Measurements from ENCODE around the gene MSRB3.

MSRB3 gene

GRCh38 chr12:65364046-65364445 is 85.6 kb downstream of the MSRB3 start:
- H3K4me3 ChIP-seq (ENCODE audit: low read depth, low read length) = no peak overlapping the region
- no peak for TF ChIP-seq CTCF (IDR thresholded peaks at IDR 0.05; ENCODE audit: low read depth, low read length)

- no peak for TF ChIP-seq CTCF (IDR thresholded peaks at IDR 0.05; ENCODE audit: low read depth, low read length)
- no peak overlapping the region for H3K4me3 ChIP-seq (ENCODE audit: low read depth, low read length)
These were observed 88.9 kb downstream of the MSRB3 start for GRCh38 chr12:65367396-65367795.

GRCh38 chr12:65368055-65368454 is 89.6 kb downstream of the MSRB3 start:
- no peak for TF ChIP-seq CTCF (IDR thresholded peaks at IDR 0.05; ENCODE audit: low read depth, low read length)
- no peak overlapping the region for H3K4me3 ChIP-seq (ENCODE audit: low read depth, low read length)

GRCh38 chr12:65372574-65372973 is 94.1 kb downstream of the MSRB3 start:
- H3K4me3 ChIP-seq (ENCODE audit: low read depth, low read length) = no peak overlapping the region
- no peak for TF ChIP-seq CTCF (IDR thresholded peaks at IDR 0.05; ENCODE audit: low read depth, low read length)

- H3K4me3 ChIP-seq (ENCODE audit: low read depth, low read length) = no peak overlapping the region
- TF ChIP-seq CTCF (IDR thresholded peaks at IDR 0.05; ENCODE audit: low read depth, low read length) = no peak
These were observed 105.8 kb downstream of the MSRB3 start for GRCh38 chr12:65384240-65384639.

- H3K4me3 ChIP-seq (ENCODE audit: low read depth, low read length) = no peak overlapping the region
- no peak for TF ChIP-seq CTCF (IDR thresholded peaks at IDR 0.05; ENCODE audit: low read depth, low read length)
These were observed 108.9 kb downstream of the MSRB3 start for GRCh38 chr12:65387396-65387795.

GRCh38 chr12:65389436-65389835 is 111.0 kb downstream of the MSRB3 start:
- TF ChIP-seq CTCF (IDR thresholded peaks at IDR 0.05; ENCODE audit: low read depth, low read length) = no peak
- H3K4me3 ChIP-seq (ENCODE audit: low read depth, low read length) = no peak overlapping the region

Measured in WI38 (cell line).